HepG2 (cell line): Measurements from ENCODE around the gene FHL1.

ENCODE experiments used
- POLR2A ChIP-seq, 2 experiments: IDR thresholded peaks; 2 replicates each; pipeline ENCODE4 v1.6.1; 2011; ENCODE audit warnings: low read depth in 2 of 2, low read length in 2 of 2, mild to moderate bottlenecking in 1 of 2, moderate library complexity in 1 of 2; ENCODE audit not compliant: insufficient read depth in 1 of 2
- SIN3B ChIP-seq: fragments of 150-350 bp; IDR thresholded peaks from 2 replicates; pipeline ENCODE4 v1.6.1; 2014; ENCODE audit warnings: low read length
- TF ChIP-seq, protein P1 (sequence below): sonication (generic); formaldehyde crosslinking; IDR thresholded peaks from 2 replicates; pipeline ENCODE4 v1.8.1; 2023; ENCODE audit warnings: missing genetic modification reagents, inconsistent platforms, borderline replicate concordance
- TF ChIP-seq, protein P2 (sequence below): sonication (generic); formaldehyde crosslinking; IDR thresholded peaks from 2 replicates; pipeline ENCODE4 v1.5.1; 2020; ENCODE audit warnings: missing genetic modification reagents, mild to moderate bottlenecking, borderline replicate concordance

DNA sequence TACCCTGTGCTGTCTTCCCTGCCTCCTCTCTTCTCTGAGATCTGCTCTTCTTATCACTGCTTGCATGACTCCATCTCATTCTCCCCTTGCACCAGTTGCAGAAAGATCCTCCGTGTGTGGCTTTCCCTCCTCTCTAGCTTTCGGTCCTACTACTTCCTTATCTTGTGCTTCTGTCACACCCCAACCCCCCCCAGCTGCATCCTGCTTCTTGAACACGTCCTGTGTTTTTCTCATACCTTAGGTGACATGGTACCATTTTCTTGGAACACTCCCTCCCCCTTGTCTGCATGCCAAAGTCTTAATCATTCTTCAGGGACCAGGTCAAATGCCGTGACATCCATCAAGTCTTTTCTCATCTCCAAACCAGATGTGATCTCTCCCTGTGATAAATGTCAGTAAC, 46.4 kb downstream of the FHL1 start:
- TF ChIP-seq, protein P1, sequence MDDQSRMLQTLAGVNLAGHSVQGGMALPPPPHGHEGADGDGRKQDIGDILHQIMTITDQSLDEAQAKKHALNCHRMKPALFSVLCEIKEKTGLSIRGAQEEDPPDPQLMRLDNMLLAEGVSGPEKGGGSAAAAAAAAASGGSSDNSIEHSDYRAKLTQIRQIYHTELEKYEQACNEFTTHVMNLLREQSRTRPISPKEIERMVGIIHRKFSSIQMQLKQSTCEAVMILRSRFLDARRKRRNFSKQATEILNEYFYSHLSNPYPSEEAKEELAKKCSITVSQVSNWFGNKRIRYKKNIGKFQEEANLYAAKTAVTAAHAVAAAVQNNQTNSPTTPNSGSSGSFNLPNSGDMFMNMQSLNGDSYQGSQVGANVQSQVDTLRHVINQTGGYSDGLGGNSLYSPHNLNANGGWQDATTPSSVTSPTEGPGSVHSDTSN (CRISPR knock-in tag), result no peak
- no peak for TF ChIP-seq POLR2A (IDR thresholded peaks at IDR 0.05; ENCODE audit: insufficient read depth in 1 of 2, low read depth in 2 of 2, low read length in 2 of 2)
- TF ChIP-seq, protein P2, sequence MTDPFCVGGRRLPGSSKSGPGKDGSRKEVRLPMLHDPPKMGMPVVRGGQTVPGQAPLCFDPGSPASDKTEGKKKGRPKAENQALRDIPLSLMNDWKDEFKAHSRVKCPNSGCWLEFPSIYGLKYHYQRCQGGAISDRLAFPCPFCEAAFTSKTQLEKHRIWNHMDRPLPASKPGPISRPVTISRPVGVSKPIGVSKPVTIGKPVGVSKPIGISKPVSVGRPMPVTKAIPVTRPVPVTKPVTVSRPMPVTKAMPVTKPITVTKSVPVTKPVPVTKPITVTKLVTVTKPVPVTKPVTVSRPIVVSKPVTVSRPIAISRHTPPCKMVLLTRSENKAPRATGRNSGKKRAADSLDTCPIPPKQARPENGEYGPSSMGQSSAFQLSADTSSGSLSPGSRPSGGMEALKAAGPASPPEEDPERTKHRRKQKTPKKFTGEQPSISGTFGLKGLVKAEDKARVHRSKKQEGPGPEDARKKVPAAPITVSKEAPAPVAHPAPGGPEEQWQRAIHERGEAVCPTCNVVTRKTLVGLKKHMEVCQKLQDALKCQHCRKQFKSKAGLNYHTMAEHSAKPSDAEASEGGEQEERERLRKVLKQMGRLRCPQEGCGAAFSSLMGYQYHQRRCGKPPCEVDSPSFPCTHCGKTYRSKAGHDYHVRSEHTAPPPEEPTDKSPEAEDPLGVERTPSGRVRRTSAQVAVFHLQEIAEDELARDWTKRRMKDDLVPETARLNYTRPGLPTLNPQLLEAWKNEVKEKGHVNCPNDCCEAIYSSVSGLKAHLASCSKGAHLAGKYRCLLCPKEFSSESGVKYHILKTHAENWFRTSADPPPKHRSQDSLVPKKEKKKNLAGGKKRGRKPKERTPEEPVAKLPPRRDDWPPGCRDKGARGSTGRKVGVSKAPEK (CRISPR knock-in tag), result no peak
- no peak for TF ChIP-seq SIN3B
